Measurements from ENCODE around the gene DIP2A.

DNA sequence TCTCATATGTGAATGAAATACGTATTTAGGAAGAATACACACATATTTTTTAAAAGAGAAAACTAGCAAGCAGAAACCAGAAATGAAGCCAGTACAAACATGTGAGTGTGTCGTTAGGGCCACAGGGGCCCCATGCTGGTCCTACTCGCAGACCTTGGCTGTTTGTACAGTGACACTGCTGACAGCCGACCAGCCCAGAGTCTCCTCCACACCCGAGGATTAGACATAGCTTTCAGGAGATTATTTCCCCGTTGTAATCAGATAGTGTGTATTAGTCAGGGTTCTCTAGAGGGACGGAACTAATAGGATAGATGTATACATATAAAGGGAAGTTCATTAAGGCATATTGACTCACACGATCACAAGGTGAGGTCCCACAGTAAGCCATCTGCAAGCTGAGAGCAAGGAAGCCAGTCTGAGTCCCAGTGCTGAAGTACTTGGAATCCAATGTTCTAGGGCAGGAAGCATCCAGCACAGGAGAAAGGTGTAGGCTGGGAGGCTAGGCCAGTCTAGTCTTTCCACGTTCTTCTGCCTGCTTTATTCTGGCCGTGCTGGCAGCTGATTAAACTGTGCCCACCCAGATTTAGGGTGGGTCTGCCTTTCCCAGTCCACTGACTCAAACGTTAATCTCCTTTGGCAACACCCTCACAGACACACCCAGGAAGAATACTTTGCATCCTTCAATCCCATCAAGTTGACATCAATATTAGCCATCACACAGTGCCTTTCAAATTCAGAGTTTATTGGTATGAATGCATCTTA is 51.2 kb downstream of the DIP2A start:
- no peak for TF ChIP-seq TAF1 (IDR thresholded peaks at IDR 0.05; ENCODE audit: borderline replicate concordance, low read depth, low read length)
- no peak for TF ChIP-seq POLR2AphosphoS5 (IDR thresholded peaks at IDR 0.05; ENCODE audit: low read depth, low read length)
- TF ChIP-seq POLR2A (IDR thresholded peaks at IDR 0.05; ENCODE audit: low read depth, low read length) = no peak

All from GM12892 (cell line).